Uterus (tissue), 4 donors: Measurements from ENCODE around the gene HOOK2. TPM values are rescaled to one million over a fixed set of nuclear protein-coding genes. Genes with fewer than 3 reads are reported as not detected.

ENCODE experiments used
- DNase-seq, 2 donors: peaks; one replicate each; pipeline ENCODE4 v3.0.0-alpha.2; 2019 to 2020
- H3K27ac ChIP-seq, 2 donors: fragments of 200-600 bp; sonication (generic); 1 replicate in 1 of 2; 2 replicates in 1 of 2; pipeline ENCODE4 v1.5.1; 2016 to 2018
- H3K27me3 ChIP-seq, 2 donors: fragments of 200-600 bp; sonication (generic); one replicate each; pipeline ENCODE4 v1.5.1; 2018 to 2019; ENCODE audit warnings: control low read depth in 1 of 2
- H3K36me3 ChIP-seq, 2 donors: fragments of 200-600 bp; sonication (generic); one replicate each; pipeline ENCODE4 v1.5.1; 2019; ENCODE audit warnings: control low read depth in 1 of 2
- H3K4me1 ChIP-seq, 2 donors: fragments of 200-600 bp; sonication (generic); one replicate each; pipeline ENCODE4 v1.5.1; 2018 to 2019; ENCODE audit warnings: control low read depth in 1 of 2
- H3K4me3 ChIP-seq, 2 donors: fragments of 200-600 bp; sonication (generic); 1 replicate in 1 of 2; 2 replicates in 1 of 2; pipeline ENCODE4 v1.5.1; 2018 to 2019; ENCODE audit warnings: mild to moderate bottlenecking in 1 of 2
- H3K9me3 ChIP-seq, 2 donors: fragments of 200-600 bp; sonication (generic); one replicate each; pipeline ENCODE4 v1.5.1; 2019; ENCODE audit warnings: control low read depth in 1 of 2
- POLR2A ChIP-seq, 2 donors: fragments of 450-650 bp; IDR thresholded peaks; one replicate each; pipeline ENCODE4 v1.6.1; 2016; ENCODE audit warnings: antibody characterized with exemption in 2 of 2, mild to moderate bottlenecking in 1 of 2, moderate library complexity in 1 of 2
- intact Hi-C: fragments of 100-400 bp; cut with DNase I; formaldehyde crosslinking; loops from one replicate; pipeline ENCODE4 v1.15.1; 2023; ENCODE audit warnings: low total_unique reads
- total RNA-seq, 4 donors: library from RNA; depleted of rRNA in 3 of 4; stranded (reverse); fragments of >200 nt in 3 of 4; gene quantifications; one replicate each; pipeline versions ENCODE4 v1.1.0 to v1.2.4, GENCODE V29; 2014 to 2023
- TF ChIP-seq, protein P1 (sequence below), 4 experiments: fragments of 200-600 bp in 2 of 4; fragments of 450-650 bp in 2 of 4; sonication (generic) in 2 of 4; IDR thresholded peaks; one replicate each; pipeline ENCODE4 v1.5.1; 2016 to 2019; ENCODE audit warnings: antibody characterized with exemption in 4 of 4, mild to moderate bottlenecking in 2 of 4, moderate library complexity in 1 of 4
- donor health status: DM: yes; HTN: yes; CAD: no.

Gene HOOK2
- total RNA-seq, 4 donors from 2014 or later, result 0.59 to 37.5 (median 14.0) TPM

DNA sequence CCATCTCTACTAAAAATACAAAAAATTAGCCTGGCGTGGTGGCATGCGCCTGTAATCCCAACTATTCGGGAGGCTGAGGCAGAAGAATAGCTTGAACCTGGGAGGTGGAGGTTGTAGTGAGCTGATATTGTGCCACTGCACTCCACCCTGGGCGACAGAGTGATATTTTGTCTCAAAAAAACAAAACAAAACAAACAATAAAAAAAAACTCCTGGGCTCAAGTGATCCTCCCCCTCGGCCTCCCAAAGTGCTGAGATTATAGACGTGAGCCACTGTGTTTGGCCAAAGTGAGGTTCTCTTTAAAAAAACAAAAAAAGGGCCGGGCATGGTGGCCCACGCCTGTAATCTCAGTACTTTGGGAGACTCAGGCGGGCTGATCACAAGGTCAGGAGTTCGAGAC is 12.1 kb upstream of the HOOK2 start:
- Histone ChIP-seq H3K4me1 (peaks cover 0 to 18% of the 10 kb centered on the region in 2 donors), H3K27ac (peak overlapping the region; percentile 98 to 100), H3K9me3 (no peaks in the 10 kb centered on the region), H3K36me3 (no peaks in the 10 kb centered on the region), H3K4me3 (no peak overlapping the region), H3K27me3 (no peaks in the 10 kb centered on the region)
- no peak for DNase-seq
- intact Hi-C loops, result no loop called here
- no peak for TF ChIP-seq POLR2A (IDR thresholded peaks at IDR 0.05)

DNA sequence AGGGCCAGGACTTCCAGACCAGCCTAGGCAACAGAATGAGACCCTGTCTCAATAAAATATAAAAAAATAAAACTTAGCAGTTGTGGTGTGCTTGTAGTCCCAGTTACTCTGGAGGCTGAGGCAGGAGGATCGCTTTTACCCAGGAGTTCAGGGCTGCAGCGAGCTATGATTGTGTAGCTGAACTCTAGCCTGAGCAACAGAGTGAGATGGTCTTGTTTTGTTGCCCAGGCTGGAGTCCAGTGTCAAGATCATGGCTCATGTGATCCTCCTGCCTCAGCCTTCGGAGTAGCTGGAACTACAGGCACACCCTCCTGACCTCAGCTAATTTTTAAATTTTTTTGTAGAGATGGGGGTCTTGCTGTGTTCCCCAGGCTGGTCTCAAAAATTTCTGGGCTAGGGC is 11.6 kb upstream of the HOOK2 start:
- H3K4me3 ChIP-seq, result no peak overlapping the region
- no peak for DNase-seq
- H3K27ac ChIP-seq, result peak overlapping the region; percentile 98 to 100
- H3K36me3 ChIP-seq, result no peaks in the 10 kb centered on the region
- intact Hi-C loops, result no loop called here
- no peaks in the 10 kb centered on the region for H3K27me3 ChIP-seq
- H3K4me1 ChIP-seq, result peaks cover 0 to 18% of the 10 kb centered on the region in 2 donors
- TF ChIP-seq POLR2A (IDR thresholded peaks at IDR 0.05), result no peak
- TF ChIP-seq, protein P1, sequence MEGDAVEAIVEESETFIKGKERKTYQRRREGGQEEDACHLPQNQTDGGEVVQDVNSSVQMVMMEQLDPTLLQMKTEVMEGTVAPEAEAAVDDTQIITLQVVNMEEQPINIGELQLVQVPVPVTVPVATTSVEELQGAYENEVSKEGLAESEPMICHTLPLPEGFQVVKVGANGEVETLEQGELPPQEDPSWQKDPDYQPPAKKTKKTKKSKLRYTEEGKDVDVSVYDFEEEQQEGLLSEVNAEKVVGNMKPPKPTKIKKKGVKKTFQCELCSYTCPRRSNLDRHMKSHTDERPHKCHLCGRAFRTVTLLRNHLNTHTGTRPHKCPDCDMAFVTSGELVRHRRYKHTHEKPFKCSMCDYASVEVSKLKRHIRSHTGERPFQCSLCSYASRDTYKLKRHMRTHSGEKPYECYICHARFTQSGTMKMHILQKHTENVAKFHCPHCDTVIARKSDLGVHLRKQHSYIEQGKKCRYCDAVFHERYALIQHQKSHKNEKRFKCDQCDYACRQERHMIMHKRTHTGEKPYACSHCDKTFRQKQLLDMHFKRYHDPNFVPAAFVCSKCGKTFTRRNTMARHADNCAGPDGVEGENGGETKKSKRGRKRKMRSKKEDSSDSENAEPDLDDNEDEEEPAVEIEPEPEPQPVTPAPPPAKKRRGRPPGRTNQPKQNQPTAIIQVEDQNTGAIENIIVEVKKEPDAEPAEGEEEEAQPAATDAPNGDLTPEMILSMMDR (IDR thresholded peaks at IDR 0.05), result no peak
- no peaks in the 10 kb centered on the region for H3K9me3 ChIP-seq

DNA sequence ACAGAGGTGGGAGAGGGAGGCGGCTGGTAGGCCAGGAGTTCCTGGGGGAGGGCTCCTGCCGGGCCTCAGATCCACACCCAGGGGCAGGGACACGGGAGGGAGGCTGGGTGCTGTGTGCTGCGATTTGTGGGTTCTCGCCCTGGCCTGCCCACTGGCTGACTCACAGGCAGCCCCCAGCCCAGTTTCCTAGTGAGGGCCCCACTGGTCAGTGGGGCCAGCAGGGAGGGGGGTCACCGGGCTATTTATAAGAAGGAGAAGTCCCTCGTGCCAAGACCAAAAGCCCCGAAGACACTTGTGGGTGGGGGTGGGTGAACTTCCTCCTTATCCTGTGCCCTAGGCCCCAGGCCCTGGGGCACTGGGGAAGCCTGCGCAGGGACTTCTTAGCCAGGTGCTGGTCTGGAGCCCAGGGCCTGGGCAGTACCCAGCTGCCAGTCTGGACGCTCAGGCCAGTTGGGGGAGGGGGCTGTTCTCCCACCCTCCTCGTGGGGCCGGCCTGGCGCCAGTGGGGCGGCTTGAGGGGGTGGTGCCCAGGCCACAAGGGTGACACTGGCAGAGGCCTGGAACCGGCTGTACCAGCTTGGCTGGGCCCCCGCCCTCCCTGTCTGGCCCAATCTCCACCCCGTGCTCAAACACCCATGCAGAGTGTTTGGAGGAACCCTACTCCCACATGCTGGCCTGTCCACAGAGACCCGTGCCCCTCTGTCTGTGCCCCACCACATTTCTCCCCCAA is 11.0 kb upstream of the HOOK2 start:
- no peak for DNase-seq
- Histone ChIP-seq H3K27me3 (no peaks in the 10 kb centered on the region), H3K36me3 (no peaks in the 10 kb centered on the region), H3K4me3 (no peak overlapping the region), H3K9me3 (no peaks in the 10 kb centered on the region), H3K4me1 (peaks cover 0 to 18% of the 10 kb centered on the region in 2 donors), H3K27ac (peak overlapping the region; percentile 98 to 100)
- peak in 1 of 2 donors; percentile 40 for TF ChIP-seq POLR2A (IDR thresholded peaks at IDR 0.05)
- TF ChIP-seq, protein P1 (IDR thresholded peaks at IDR 0.05), result no peak
- intact Hi-C loops, result no loop called here

- Histone ChIP-seq H3K4me1 (peaks cover 0 to 18% of the 10 kb centered on the region in 2 donors), H3K27me3 (no peaks in the 10 kb centered on the region), H3K9me3 (no peaks in the 10 kb centered on the region), H3K27ac (peak overlapping the region; percentile 98 to 100), H3K4me3 (no peak overlapping the region), H3K36me3 (no peaks in the 10 kb centered on the region)
- DNase-seq, result no peak
- TF ChIP-seq, protein P1 (IDR thresholded peaks at IDR 0.05), result no peak
- intact Hi-C loops, result no loop called here
Observed at GRCh38 chr19:12785431-12786031, 10.2 kb upstream of the HOOK2 start.

GRCh38 chr19:12784871-12785430 is 9.6 kb upstream of the HOOK2 start:
- DNase-seq, result no peak
- intact Hi-C loops, result no loop called here
- H3K36me3 ChIP-seq, result no peaks in the 10 kb centered on the region
- H3K4me1 ChIP-seq, result peaks cover 0 to 18% of the 10 kb centered on the region in 2 donors
- H3K27ac ChIP-seq, result peak overlapping the region; percentile 98 to 100
- H3K4me3 ChIP-seq, result no peak overlapping the region
- H3K9me3 ChIP-seq, result no peaks in the 10 kb centered on the region
- TF ChIP-seq, protein P1 (IDR thresholded peaks at IDR 0.05), result no peak
- no peak for TF ChIP-seq POLR2A (IDR thresholded peaks at IDR 0.05)
- no peaks in the 10 kb centered on the region for H3K27me3 ChIP-seq
